Measurements from ENCODE around the gene TRIM63. TPM values are rescaled to one million over a fixed set of nuclear protein-coding genes. Genes with fewer than 3 reads are reported as not detected.

The TRIM63 gene
- total and polyA plus RNA-seq, 2 of the 13 experiments (the other 11 are each of a cell fraction or from before 2014, with no cell fraction given), result not detected

DNA sequence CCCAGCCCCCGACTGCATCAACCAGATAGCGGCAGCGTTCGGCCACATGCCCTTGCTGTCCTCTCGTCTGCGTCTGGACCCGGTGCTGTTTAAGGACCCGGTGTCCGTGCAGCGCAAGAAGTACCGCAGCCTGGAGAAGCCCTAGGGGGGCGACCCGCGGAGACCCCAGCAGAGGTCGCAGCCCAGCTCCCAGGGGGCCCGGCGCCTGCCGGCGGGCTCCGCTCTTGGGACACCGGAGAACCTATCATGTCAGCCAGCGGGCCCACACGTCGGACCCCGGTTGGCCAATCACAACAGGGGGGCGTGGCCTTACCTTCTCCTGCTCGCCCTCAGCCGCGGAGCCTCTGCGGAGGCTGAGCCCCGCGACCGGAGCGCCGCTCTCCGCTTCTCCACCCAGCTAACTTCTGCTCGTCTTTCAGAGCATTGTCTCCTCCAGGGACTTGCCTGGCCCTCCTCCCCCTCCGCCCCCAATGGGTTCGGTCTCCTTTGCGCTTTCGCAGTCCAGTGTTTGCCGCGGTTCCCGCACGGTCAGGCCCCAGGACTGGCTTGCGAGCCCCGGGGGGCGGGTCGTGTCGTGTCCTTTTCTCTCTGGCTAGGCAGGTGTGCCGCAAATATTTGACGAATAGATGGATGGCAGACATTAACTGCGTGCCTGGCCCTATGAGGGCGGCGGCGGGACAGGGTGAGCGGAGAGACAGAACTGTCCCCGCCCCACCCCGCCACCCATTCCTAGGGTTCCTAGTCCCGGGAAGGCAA, 32.0 kb downstream of the TRIM63 start (continued):
- TF ChIP-seq, protein P1, sequence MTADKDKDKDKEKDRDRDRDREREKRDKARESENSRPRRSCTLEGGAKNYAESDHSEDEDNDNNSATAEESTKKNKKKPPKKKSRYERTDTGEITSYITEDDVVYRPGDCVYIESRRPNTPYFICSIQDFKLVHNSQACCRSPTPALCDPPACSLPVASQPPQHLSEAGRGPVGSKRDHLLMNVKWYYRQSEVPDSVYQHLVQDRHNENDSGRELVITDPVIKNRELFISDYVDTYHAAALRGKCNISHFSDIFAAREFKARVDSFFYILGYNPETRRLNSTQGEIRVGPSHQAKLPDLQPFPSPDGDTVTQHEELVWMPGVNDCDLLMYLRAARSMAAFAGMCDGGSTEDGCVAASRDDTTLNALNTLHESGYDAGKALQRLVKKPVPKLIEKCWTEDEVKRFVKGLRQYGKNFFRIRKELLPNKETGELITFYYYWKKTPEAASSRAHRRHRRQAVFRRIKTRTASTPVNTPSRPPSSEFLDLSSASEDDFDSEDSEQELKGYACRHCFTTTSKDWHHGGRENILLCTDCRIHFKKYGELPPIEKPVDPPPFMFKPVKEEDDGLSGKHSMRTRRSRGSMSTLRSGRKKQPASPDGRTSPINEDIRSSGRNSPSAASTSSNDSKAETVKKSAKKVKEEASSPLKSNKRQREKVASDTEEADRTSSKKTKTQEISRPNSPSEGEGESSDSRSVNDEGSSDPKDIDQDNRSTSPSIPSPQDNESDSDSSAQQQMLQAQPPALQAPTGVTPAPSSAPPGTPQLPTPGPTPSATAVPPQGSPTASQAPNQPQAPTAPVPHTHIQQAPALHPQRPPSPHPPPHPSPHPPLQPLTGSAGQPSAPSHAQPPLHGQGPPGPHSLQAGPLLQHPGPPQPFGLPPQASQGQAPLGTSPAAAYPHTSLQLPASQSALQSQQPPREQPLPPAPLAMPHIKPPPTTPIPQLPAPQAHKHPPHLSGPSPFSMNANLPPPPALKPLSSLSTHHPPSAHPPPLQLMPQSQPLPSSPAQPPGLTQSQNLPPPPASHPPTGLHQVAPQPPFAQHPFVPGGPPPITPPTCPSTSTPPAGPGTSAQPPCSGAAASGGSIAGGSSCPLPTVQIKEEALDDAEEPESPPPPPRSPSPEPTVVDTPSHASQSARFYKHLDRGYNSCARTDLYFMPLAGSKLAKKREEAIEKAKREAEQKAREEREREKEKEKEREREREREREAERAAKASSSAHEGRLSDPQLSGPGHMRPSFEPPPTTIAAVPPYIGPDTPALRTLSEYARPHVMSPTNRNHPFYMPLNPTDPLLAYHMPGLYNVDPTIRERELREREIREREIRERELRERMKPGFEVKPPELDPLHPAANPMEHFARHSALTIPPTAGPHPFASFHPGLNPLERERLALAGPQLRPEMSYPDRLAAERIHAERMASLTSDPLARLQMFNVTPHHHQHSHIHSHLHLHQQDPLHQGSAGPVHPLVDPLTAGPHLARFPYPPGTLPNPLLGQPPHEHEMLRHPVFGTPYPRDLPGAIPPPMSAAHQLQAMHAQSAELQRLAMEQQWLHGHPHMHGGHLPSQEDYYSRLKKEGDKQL (CRISPR knock-in tag; IDR thresholded peaks at IDR 0.05; ENCODE audit: low read depth), result no peak
- TF ChIP-seq ZFP37 (CRISPR knock-in tag; IDR thresholded peaks at IDR 0.05; ENCODE audit: borderline replicate concordance), result 0 out of 2 replicates have a peak, but pooled peaks have one; percentile 18
- TF ChIP-seq FOXM1 (CRISPR knock-in tag; IDR thresholded peaks at IDR 0.05), result no peak
- peak; percentile 23; the same call in 1 of the 2 replicates for TF ChIP-seq CBFB (CRISPR knock-in tag; IDR thresholded peaks at IDR 0.05)
- TF ChIP-seq FOXA3 (CRISPR knock-in tag; IDR thresholded peaks at IDR 0.05), result no peak; the same call in 1 of the 2 replicates
- peak; percentile 4 for TF ChIP-seq HNRNPK (IDR thresholded peaks at IDR 0.05; ENCODE audit: low read depth, low read length, poor library complexity, severe bottlenecking)
- 0 out of 2 replicates have a peak, but pooled peaks have one; percentile 27 for TF ChIP-seq ELF3 (CRISPR knock-in tag; IDR thresholded peaks at IDR 0.05)
- TF ChIP-seq THRA (CRISPR knock-in tag; IDR thresholded peaks at IDR 0.05; ENCODE audit: borderline replicate concordance), result no peak
- TF ChIP-seq, protein P2, sequence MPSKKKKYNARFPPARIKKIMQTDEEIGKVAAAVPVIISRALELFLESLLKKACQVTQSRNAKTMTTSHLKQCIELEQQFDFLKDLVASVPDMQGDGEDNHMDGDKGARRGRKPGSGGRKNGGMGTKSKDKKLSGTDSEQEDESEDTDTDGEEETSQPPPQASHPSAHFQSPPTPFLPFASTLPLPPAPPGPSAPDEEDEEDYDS (CRISPR knock-in tag; IDR thresholded peaks at IDR 0.05), result peak; percentile 50
- TF ChIP-seq KAT2B (IDR thresholded peaks at IDR 0.05; ENCODE audit: borderline replicate concordance, low read depth, low read length), result no peak
- peak; percentile 56; the same call in 1 of the 2 replicates for TF ChIP-seq SALL1 (CRISPR knock-in tag; IDR thresholded peaks at IDR 0.05)
- TF ChIP-seq, protein P3, sequence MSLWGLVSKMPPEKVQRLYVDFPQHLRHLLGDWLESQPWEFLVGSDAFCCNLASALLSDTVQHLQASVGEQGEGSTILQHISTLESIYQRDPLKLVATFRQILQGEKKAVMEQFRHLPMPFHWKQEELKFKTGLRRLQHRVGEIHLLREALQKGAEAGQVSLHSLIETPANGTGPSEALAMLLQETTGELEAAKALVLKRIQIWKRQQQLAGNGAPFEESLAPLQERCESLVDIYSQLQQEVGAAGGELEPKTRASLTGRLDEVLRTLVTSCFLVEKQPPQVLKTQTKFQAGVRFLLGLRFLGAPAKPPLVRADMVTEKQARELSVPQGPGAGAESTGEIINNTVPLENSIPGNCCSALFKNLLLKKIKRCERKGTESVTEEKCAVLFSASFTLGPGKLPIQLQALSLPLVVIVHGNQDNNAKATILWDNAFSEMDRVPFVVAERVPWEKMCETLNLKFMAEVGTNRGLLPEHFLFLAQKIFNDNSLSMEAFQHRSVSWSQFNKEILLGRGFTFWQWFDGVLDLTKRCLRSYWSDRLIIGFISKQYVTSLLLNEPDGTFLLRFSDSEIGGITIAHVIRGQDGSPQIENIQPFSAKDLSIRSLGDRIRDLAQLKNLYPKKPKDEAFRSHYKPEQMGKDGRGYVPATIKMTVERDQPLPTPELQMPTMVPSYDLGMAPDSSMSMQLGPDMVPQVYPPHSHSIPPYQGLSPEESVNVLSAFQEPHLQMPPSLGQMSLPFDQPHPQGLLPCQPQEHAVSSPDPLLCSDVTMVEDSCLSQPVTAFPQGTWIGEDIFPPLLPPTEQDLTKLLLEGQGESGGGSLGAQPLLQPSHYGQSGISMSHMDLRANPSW (CRISPR knock-in tag; IDR thresholded peaks at IDR 0.05; ENCODE audit: borderline replicate concordance), result no peak
- 0 out of 2 replicates have a peak, but pooled peaks have one; percentile 14 for TF ChIP-seq ZNF605 (CRISPR knock-in tag; IDR thresholded peaks at IDR 0.05)
- TF ChIP-seq ZNF883 (CRISPR knock-in tag; IDR thresholded peaks at IDR 0.05; ENCODE audit: not compliant biosample characterization), result peak; percentile 31
- peak; percentile 67; the same call in 1 of the 2 replicates for TF ChIP-seq IKZF5 (CRISPR knock-in tag; IDR thresholded peaks at IDR 0.05)
- TF ChIP-seq POLR2AphosphoS2 (IDR thresholded peaks at IDR 0.05; ENCODE audit: low read depth, low read length), result no peak
